Activated effector memory CD4-positive, alpha-beta T cell treated with anti-CD3 and anti-CD28 coated beads, Interleukin-2, amount 50 U/mL, for 16 hours (primary cell): Measurements from ENCODE around the gene KRR1.
A peak's percentile ranks its signal among the peaks of the same experiment; 100 is the strongest.

Experiments
- DNase-seq: peaks from one replicate; pipeline ENCODE4 v3.0.0-alpha.2; 2020

Gene KRR1

DNA sequence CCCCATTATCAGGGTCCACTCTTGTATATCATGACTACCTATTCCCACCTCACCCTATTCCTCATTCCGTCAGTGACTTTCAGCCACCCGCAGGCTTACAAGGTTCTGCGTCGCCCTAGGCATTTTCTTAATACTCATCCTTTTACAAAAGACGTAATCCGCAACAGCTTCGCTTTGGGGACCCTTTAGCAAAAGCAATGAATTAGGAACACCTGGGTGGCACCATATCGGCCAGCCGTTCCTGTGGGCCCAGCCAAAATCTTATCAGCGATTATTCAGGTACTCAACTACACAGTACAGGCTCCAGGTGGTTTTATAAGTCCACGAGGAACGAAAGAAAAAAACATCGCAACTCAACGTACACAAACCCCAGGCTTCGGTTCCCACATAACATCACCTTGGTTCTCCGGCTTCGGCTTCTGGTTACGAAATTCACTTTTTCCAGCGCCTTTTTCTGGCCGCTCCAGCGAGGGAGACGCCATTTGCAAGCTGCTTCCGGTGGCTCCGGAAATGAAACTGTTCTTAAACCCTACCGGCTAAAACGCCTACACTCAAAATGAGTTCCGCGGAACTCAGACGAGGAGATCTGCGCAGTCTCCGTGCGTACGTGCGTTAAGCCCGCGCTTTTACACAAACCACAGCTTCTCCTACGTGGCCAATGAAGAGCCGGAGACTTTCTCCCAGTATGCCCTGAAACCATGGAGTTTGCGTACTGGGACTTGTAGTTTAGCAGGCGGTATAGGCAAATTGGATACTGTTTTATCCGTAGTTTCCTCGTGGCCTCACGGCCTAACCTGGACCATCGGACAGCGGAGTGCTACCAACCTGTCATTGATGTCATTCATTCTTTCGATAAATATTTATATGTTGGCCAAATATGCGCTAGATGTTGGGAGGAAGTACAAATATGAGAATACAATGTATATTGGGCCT, at the start of gene KRR1:
Gene KRR1 (minus strand): TSS at position 494 of the 933 bp plus-strand sequence. CDS start 12 bp downstream, at position 482.
- peak; percentile 95 for DNase-seq

DNA sequence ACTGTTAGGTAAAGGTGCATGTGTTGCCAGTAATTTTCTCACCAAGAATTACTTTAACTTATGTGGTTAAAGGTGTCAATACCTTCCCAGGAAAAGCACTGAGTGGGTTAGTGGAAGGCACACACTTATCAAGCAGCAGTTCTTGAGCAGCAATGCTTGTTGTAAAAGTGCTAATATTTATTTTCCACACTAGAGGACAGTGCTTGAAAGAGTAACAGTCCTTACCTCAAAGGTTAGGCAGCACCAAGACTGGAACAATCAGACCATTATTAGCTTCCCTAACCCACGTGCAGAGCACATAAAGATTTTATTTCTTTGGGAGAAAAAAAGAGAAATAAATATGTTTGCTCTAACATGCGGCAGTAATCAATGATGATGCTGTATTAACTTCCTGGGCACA, 48.8 kb upstream of the KRR1 start:
- no peak for DNase-seq

DNA sequence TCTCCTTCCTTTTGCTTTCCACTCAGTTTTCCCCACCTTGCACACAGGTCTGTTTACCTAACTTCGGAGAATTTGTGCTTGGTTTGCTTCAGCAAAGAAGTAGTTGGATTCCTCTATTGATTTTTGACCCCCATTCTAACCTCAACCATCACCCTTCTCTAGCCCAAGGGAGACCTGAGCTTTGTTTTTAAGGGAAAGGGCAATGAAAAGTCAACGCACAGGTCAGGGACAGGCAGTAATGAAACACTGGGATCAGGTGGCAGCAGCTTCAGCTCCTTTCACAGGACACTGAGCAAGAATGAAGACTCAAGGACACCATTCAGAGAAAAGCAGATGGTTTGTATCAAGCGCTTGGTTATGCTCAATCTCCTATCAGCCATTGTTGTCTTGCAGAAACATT, 46.9 kb upstream of the KRR1 start:
- no peak for DNase-seq

DNA sequence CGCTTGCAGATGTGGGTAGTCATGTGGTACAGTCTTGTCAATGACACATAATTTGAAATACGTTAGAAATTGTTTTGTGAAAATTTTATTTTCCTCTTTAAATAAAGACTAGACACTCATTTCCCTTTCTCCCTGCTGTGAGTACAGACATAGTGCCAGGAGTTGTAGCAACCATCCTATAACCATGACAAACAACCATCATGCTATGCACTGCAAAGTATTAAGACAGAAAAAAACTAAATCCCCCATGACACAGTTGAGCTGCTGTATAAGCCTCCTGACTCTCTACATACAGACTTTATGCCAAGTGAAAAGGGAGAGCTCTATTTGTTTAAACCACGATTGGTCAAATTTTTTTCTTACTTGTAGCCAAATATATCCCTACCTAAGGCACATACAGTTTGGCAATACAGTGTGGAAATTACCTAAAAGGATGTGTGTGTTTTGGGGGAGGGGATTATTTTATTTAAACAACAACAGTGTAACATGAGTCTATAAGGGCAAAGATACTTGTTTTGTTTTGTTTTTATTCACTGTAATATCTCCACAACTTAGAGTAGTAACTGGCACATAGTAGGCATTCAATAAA, 45.0 kb upstream of the KRR1 start:
- DNase-seq: no peak

DNA sequence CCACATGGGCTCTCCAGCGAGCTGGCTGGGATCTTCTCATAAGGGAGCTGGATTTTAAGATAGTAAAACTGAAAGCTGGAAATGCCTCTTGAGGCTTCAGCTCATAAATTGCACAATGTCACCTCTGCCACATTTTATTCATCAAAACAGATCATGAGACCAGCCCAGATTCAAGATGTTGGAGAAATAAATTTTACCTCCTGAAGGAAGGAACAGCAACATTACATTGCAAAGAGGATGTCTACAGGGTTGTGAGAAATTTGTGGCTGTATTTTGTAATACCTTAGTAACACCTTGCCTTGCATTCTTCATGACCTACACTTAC, 43.1 kb upstream of the KRR1 start:
- DNase-seq: no peak

DNA sequence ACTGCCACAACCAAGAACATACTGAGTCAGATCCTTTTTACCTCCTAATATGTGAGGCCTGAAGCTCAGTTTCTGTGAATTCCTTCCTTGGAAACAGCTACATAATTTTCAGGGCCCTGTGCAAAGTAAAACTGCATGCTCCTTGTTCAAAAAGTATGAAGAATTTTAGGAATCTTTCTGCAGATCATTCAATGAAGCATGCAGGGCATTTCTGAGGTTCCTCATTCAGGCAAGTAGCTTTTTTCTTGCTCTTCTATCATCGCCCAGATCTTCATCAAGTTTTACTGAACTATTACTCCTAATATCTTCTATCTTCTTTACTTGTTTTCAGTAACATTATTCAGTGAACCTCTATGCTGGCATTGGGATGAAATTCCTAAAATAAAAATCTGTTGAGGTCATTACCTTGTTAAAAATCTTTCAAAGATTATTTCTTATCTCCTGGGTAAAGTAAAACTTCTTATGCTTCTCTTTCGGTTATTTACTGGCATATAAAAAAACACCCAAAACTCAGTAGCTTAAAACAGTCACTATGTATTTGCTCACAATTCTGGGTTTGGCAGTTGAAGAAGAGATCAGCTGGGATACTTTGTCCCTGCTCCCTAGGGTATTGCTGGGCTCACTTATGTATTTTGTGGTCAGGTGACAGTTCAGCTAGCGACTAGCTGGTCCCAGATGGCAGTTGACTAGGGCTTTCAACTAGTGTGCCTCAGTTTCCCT, 42.6 kb upstream of the KRR1 start:
- DNase-seq: no peak

DNA sequence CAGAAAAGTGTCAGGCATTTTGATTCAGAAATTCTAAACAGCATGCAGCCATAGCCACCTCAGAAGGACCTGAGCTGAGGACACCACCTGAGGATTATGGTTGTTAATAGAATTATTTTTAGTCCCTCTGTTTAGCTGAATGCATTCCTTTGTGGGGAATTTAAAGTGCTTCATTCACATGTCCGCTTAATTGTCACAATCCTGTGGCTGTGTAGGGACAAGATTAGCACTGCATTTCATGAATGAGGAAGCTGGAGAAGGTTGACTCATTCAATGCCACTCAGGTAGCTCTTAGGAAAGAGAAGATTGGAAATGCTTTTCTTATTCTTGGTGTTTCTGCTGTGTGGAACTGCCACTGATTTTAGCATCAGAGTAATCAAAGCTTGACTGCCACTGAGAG, 42.0 kb upstream of the KRR1 start:
- no peak for DNase-seq

DNA sequence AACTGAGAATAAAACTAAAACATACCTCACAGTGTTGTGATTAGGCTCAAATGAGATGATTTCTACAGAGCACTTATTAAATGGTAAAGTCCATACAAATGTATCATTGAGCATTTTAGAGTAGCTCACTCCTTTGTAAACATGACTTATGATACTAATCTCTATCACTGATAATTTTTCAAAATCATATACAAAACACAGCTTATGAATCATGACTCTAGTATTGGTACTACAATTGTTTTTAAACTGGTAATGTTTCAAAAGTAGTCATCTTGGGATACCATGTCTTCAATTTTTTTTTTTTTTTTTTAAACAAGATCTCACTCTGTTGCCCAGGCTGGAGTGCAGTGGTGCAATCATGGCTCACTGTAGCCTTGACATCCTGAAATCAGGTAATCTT, 40.1 kb upstream of the KRR1 start:
- DNase-seq: no peak

DNA sequence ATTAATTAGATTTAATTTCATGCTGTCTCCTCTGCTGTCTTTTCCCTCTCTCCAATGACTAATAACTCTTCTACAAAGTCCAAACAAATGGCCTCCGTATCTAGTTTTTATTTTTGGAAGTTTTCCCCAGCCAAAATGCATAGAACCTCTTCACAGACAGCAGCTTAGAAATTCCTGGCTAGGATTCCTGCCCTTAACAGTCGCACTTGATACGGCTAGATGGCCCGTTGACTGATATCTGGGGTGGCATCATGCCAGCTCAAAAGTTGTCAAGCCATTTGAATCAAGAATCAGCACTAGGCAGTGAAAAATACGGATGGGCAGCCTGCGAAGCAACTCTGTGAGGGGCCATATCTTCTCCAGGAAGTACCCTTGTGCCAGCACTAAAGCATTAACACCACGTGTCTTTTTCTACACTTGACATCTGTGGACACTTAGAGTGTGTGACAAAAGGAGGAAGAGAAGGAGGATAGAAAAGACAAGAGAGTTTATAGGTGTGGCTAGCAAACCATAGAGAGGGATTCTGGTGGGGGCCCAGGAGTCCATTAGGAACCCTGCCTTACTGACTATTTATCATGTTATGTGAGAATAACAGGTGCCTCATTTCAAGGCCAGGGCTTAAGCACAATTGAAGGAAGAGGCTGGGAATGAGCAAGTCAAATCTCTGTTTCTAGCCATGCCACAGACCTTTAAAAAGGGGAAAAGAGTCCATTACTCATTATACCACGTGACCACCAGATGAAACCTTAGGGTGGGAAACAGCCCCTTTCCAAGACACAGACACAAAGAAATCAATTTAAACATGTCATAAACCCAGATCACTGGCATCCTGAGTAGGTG, 39.2 kb upstream of the KRR1 start:
- no peak for DNase-seq

DNA sequence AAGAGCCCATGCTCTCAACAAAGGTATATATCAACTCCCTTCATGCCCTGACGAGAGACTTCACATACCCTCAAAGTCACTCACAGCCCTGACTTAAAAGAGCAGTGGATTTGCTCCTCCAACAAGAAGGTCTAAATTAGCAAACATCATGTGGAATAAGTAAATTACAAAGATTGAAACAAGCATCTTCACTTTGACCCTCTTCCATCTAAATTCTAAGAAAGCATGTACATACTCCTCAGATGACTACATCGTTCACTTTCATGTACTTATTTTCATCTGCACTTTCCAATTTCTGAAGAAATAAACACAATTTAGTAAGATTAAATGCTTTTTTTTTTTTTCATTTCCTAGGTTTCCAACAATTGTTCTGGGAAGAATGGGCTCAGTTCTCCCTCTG, 38.6 kb upstream of the KRR1 start:
- DNase-seq: no peak

DNA sequence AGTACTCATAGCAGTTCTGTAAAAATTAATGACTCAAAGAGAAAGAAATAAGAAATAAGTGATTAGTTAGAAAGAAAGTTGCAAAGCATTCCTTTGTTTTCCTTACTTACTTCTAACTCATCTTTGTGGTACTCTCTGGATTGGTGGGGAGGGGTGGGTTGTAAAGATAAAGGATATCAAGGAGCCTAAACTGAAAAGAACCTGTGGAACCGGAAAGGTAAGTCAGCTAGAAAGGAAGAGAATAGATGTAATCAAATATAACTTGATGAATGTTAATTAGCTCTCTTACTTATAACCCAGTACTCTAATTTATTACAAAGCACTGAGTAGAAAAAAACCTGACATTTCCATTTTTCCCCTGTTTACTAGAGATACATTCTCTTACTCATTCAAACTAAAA, 37.5 kb upstream of the KRR1 start:
- no peak for DNase-seq

DNA sequence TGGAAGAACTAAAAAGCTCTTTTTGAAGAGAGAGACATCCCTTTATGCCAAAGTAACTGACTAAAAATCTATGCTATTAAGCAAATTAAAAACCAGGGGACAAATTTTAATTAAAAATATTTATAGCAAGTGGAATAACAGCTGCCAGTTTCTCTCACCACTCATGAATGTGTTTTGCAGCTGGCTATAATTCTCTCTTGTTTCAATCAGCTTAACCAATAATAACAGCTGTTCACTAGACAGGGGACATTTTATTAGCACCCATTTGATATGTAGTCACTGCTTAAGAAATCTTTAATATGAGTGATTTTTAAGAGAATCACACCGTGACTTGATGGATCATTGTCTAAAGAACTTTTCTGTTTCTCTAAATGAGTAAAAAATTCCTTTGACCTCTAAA, 34.2 kb upstream of the KRR1 start:
- no peak for DNase-seq

DNA sequence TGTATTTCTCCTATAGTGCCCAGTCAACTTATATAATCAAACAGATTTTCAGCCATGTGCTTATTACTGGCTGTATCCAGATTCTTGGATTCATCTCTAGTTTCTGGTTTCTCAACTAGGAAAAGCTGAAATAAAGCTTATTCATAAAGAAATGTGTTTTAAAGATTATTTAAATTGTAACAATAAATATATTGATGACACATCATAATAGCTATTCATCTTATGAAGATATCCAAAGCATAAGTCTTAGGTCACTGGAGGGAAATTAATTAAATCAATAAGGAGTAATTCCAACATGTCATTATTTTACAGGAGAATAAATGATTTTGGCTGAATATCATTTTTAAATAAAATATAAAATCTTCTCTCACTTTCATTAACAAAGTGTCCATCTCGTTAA, 32.1 kb upstream of the KRR1 start:
- DNase-seq: no peak

DNA sequence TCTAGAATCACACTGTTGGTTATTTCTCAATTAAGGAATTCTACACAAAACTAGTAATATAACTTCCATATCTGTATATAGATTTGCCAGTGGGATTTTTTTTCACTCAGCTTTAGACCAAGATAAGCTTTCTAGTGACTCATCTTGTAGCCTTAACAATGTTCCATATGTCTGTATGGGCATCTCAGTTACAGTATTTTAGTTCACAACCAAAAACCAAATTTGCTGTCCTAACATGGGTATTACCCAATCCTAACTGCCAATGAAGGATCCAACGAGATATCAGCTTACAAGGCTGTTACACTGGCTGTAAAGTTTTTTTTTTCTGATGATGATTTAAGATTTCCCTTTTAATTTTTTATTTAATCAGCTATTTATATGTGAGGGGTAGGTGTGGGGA, 31.5 kb upstream of the KRR1 start:
- DNase-seq: no peak

DNA sequence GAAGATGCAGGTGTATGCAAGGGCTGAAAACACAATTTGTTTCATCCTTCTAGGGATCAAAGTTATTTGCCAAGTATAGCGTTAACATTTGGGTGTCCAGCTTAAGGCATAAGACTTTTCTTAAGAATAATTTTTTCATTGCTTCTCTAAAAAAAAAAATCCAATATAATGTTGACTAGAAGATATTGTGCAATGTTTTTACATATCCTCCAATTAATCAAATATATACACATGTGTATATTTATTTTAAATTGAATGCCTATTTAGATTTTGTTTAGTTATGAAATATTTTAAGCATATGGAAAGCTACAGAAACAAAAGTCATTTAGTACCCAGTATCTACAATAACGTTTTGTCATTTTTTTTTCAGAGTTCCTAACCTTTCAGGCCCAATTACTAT, 28.5 kb upstream of the KRR1 start:
- DNase-seq: no peak

DNA sequence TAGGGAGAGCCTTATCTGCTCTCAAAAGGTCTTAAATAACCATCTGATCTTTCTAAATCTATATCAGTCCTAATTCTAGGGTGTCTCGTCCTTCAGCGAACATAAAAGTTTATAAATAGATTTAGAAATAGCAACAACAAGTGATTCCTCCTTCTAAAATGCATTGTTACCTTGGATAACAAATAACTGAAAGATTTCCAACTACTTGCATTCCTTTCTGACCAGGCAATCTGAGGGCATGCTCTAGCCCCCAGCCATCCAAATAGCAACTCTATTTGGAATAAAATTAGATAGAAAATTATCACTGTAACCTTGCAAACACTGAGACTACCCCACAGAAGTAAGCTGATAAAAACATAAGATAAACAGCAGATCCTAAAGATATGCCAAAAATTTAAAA, 21.8 kb upstream of the KRR1 start:
- DNase-seq: no peak

DNA sequence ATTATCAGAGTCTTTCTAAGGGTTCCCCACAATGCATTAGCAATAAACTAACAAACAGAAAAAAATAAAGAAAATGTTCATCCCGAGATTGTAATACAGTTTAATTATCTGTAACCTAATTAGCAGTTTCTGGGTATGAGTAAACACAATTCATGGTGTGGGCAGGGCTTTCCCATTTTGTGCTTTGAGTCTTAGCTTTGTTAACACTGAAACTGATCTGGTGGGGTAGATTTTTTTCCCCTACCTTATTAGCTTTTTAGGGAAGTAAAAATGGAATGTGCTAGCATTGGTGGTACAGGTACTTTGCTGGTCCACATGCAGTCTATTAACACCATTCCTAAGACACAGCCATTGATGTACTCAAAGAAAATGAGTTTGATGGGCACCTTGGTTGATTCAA, 18.4 kb upstream of the KRR1 start:
- DNase-seq: no peak

DNA sequence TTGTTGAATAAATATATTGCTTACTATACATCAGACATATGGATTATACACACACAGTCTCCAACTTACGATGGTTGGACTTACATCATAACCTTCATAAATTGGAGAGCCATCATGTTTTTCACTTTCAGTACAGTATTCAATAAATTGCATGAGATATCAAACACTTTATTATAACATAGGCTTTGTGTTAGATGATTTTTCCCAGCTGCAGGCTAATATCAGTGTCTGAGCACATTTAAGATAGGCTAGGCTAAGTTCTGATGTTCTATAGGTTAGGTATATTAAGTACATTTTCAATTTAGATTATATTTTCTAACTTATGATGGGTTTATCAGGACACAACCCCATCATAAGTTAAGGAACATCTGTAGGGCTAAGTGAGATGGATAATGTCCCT, 17.9 kb upstream of the KRR1 start:
- DNase-seq: no peak

DNA sequence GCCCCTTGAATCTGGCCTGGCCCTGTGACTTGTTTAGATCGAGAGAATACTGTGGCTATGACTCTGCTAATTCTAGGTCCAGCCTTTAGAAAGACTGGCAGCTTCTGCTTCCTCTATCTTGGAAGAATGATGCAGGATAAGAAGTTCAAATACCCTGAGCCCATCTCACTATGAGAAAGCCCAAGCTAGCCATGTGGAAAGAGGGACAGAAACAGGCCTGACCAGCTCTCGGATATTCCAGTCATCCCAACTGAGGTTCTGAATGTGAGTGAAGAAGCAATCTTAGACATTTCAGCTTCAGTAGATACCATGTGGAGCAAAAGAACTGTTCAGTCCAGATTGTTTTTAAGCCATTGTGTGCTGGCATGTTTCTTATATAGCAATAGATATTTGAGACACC, 17.3 kb upstream of the KRR1 start:
- DNase-seq: no peak

DNA sequence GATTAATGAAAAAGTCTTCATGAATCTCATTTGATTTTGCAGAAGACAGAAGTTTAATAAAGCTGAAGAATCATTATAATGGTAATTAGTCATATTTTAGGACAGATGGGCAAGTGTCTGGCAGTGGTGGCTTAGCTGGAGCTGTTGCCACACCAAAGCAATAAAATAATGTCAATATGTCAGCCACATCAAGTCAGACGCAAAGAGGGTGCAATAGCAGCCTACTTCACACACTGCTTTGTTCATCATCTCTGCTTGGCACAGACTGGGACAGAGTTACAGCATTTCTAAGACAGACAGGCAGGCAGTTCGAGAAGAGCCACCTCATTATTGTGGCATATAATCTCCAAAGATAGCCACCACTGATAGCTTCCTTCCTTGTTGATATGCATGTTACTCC, 16.9 kb upstream of the KRR1 start:
- no peak for DNase-seq

DNA sequence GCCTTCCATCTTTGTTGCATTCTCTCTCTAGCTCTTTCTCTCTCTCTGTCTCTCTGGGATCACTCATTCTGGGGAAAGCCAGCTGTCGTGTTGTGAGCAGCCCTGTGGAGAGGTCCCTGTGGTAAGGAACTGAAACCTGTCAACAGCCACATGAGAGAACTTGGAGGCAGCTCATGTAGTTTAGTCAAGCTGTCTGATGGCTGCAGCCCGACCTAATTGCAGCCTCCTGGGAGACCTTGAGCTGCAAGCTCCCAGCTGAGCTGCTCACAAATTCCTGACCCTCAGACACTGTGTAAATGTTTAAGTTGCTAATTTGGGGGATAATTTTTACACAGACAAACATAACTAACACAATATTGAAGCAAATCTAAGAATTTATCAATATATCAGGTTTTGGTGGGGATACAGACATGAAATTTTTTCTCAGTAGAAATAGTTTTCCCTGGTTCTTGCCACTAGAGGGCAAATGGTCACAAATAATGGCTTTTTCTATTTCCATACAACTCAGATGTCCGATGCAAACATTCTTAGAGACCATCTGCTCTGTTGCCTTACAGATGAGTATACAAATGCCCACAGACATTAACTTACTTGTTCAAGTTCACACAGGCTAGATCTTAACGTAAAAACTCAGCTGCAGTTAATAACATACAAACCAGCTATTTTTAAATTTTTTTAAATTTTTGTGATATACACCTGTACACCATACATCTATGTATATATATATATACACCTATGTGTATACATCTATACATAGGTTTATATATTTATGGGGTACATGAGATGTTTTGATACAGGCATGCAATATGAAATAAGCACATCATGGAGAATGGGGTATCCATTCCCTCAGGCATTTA, 15.5 kb upstream of the KRR1 start:
- no peak for DNase-seq

DNA sequence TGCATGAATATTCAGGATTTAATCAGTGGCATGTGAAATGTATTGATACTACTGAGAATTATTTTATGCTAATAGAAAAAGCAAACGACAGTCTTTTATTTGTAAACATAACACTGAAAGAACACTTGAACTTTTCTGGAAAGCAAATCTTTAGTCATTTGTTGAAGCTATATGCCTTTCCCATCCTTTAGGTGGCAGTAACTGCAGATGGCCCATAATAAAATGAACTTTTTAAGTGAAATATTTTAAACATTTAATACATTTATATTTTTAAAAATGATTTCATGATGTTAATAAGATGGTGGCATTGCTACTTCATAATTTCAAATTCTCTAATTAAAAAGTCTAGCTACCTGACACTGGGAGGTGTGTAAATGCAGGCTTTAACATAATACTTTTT, 13.9 kb upstream of the KRR1 start:
- no peak for DNase-seq
